ENCODE results near the gene CCM2.

GRCh38 chr7:45036796-45037195 is 36.8 kb downstream of the CCM2 start:
- no peak for TF ChIP-seq CTCF (IDR thresholded peaks at IDR 0.05; ENCODE audit: poor library complexity, severe bottlenecking)
- TF ChIP-seq TAF1 (IDR thresholded peaks at IDR 0.05; ENCODE audit: low read depth) = no peak
- no peak for TF ChIP-seq EZH2 (IDR thresholded peaks at IDR 0.05; ENCODE audit: borderline replicate concordance, insufficient read depth, low read length, poor library complexity, severe bottlenecking)
- no peak for TF ChIP-seq POLR2AphosphoS5 (IDR thresholded peaks at IDR 0.05)
- TF ChIP-seq REST (IDR thresholded peaks at IDR 0.05; ENCODE audit: borderline replicate concordance) = no peak
